HCT116 (cell line): Measurements from ENCODE around the gene CLIP4. TPM values are rescaled to one million over a fixed set of nuclear protein-coding genes. Genes with fewer than 3 reads are reported as not detected.
"Not testable (repeated sequence)": the region's sequence is repeated elsewhere in the genome, so short reads cannot be mapped to it uniquely, and the experiment has no call there.

ENCODE experiments used
- ATAC-seq: fragments of 200-7000 bp; cut with Tn5 transposase; 2 replicates; pipeline ENCODE4 v1.9.1; 2020; ENCODE audit warnings: mild to moderate bottlenecking, moderate library complexity
- BruUV-seq: library from RNA; stranded (reverse); fragments of 400-500 nt; replicated peaks from 2 replicates; lab custom pipeline; 2021; lab: Mats Ljungman, UMichigan
- CTCF ChIA-PET: fragments of 300-600 bp; sonication (Branson Sonifier 250); formaldehyde crosslinking; loops from one replicate; lab custom pipeline; 2021; ENCODE audit warnings: antibody characterized with exemption; lab: Charles Lee
- POLR2A ChIA-PET: fragments of 300-600, 350-600 bp; sonication (Branson Sonifier 250); formaldehyde crosslinking; loops from one replicate; lab custom pipeline; 2021; ENCODE audit warnings: antibody characterized with exemption; lab: Charles Lee
- RAD21 ChIA-PET, 2 experiments: fragments of 300-600 bp; sonication (Branson Sonifier 250); formaldehyde crosslinking; loops; one replicate each; lab custom pipeline; 2023; ENCODE audit warnings: low total read pairs in 2 of 2; ENCODE audit not compliant: uncharacterized antibody in 2 of 2, unreplicated experiment in 2 of 2, low non-redundant PET in 1 of 2; lab: Charles Lee
- DNase-seq: peaks from one replicate; pipeline ENCODE4 v3.0.0-alpha.2; 2010; ENCODE audit warnings: low read depth, low spot score
- H2AFZ ChIP-seq: fragments of 200-600 bp; shearing (Covaris generic), sonication (generic); 2 replicates; pipeline ENCODE4 v1.6.1; 2017; ENCODE audit warnings: low read depth, mixed run types, mixed read lengths, antibody characterized with exemption, low read length; ENCODE audit not compliant: poor library complexity, severe bottlenecking
- H3K27ac ChIP-seq: 2 replicates; pipeline ENCODE4 v1.5.1; 2012; ENCODE audit warnings: low read depth, low read length
- H3K27me3 ChIP-seq: fragments of 200-600 bp; sonication (generic); 2 replicates; pipeline ENCODE4 v1.6.1; 2016; ENCODE audit warnings: mixed run types, low read length, mixed read lengths; ENCODE audit not compliant: insufficient read depth
- H3K36me3 ChIP-seq, 2 experiments: fragments of 200-500 bp in 1 of 2; fragments of 200-600 bp in 1 of 2; sonication (Bioruptor generic) in 1 of 2; sonication (generic) in 1 of 2; 2 replicates each; pipeline versions ENCODE4 v1.5.1 to v1.6.1; 2014 to 2016; ENCODE audit warnings: low read length in 2 of 2, inconsistent platforms in 1 of 2, mixed read lengths in 1 of 2, mixed run types in 1 of 2; ENCODE audit not compliant: insufficient read depth in 2 of 2, control insufficient read depth in 1 of 2
- H3K4me1 ChIP-seq, 2 experiments: fragments of 200-600 bp in 1 of 2; sonication (generic) in 1 of 2; 2 replicates each; pipeline versions ENCODE4 v1.5.1 to v1.6.1; 2012 to 2017; ENCODE audit warnings: low read length in 2 of 2, inconsistent platforms in 1 of 2, mild to moderate bottlenecking in 1 of 2, mixed read lengths in 1 of 2, mixed run types in 1 of 2, moderate library complexity in 1 of 2; ENCODE audit not compliant: insufficient read depth in 2 of 2, control insufficient read depth in 1 of 2
- H3K4me2 ChIP-seq: fragments of 200-600 bp; sonication (generic); 2 replicates; pipeline ENCODE4 v1.6.1; 2017; ENCODE audit warnings: mixed run types, low read length, mixed read lengths
- H3K4me3 ChIP-seq, 2 experiments: fragments of 200-600 bp in 1 of 2; sonication (generic) in 1 of 2; replicated peaks in 1 of 2; 2 replicates each; pipeline ENCODE4 v1.5.1; 2011 to 2016; ENCODE audit warnings: low read length in 2 of 2, control low read depth in 1 of 2, low read depth in 1 of 2, mild to moderate bottlenecking in 1 of 2, mixed read lengths in 1 of 2, mixed run types in 1 of 2
- H3K79me2 ChIP-seq: fragments of 200-600 bp; sonication (generic); 2 replicates; pipeline ENCODE4 v1.6.1; 2017; ENCODE audit warnings: mild to moderate bottlenecking, mixed run types, low read length, moderate library complexity, mixed read lengths; ENCODE audit not compliant: insufficient read depth
- H3K9ac ChIP-seq: fragments of 200-600 bp; sonication (generic); 2 replicates; pipeline ENCODE4 v1.6.1; 2016; ENCODE audit warnings: low read length, mixed read lengths
- H3K9me2 ChIP-seq: fragments of 200-600 bp; sonication (generic), shearing (Covaris generic); 2 replicates; pipeline ENCODE4 v1.6.1; 2017; ENCODE audit warnings: mixed run types, mild to moderate bottlenecking, moderate library complexity; ENCODE audit not compliant: insufficient read depth
- H3K9me3 ChIP-seq, 2 experiments: fragments of 200-500 bp in 1 of 2; fragments of 200-600 bp in 1 of 2; sonication (Bioruptor generic) in 1 of 2; sonication (generic) in 1 of 2; 2 replicates each; pipeline ENCODE4 v1.6.1; 2014 to 2017; ENCODE audit warnings: low read length in 2 of 2, mixed read lengths in 2 of 2, inconsistent platforms in 1 of 2, low read depth in 1 of 2, mild to moderate bottlenecking in 1 of 2, mixed run types in 1 of 2, moderate library complexity in 1 of 2; ENCODE audit not compliant: control insufficient read depth in 1 of 2, insufficient read depth in 1 of 2
- H4K20me1 ChIP-seq: fragments of 200-600 bp; sonication (generic), shearing (Covaris generic); 2 replicates; pipeline ENCODE4 v1.6.1; 2017; ENCODE audit warnings: mixed run types, mild to moderate bottlenecking, moderate library complexity; ENCODE audit not compliant: insufficient read depth
- CBX3 ChIP-seq: IDR thresholded peaks from 2 replicates; pipeline ENCODE4 v1.6.1; 2012; ENCODE audit warnings: low read depth
- CEBPB ChIP-seq: IDR thresholded peaks from 2 replicates; pipeline ENCODE4 v1.6.1; 2012; ENCODE audit warnings: low read depth
- FOSL1 ChIP-seq: IDR thresholded peaks from 2 replicates; pipeline ENCODE4 v1.6.1; 2012; ENCODE audit warnings: low read depth
- JUND ChIP-seq: IDR thresholded peaks from 2 replicates; pipeline ENCODE4 v1.6.1; 2012
- POLR2AphosphoS5 ChIP-seq: IDR thresholded peaks from 2 replicates; pipeline ENCODE4 v1.6.1; 2011; ENCODE audit warnings: mild to moderate bottlenecking, low read depth, low read length, moderate library complexity
- SP1 ChIP-seq: IDR thresholded peaks from 2 replicates; pipeline ENCODE4 v1.6.1; 2012; ENCODE audit warnings: low read depth
- SRF ChIP-seq: IDR thresholded peaks from 2 replicates; pipeline ENCODE4 v1.6.1; 2012; ENCODE audit warnings: low read depth
- intact Hi-C: fragments of 100-400 bp; cut with micrococcal nuclease; formaldehyde crosslinking; loops from 2 replicates; pipeline ENCODE4 v1.10.0; 2022
- total RNA-seq: library from RNA; stranded (reverse); gene quantifications from one replicate; pipeline ENCODE4 v1.2.1, GENCODE V29; 2021; ENCODE audit not compliant: unreplicated experiment
- TF ChIP-seq, protein P1 (sequence below): IDR thresholded peaks from 2 replicates; pipeline ENCODE4 v1.6.1; 2012
- TF ChIP-seq, protein P2 (sequence below): IDR thresholded peaks from 2 replicates; pipeline ENCODE4 v1.6.1; 2012
- TF ChIP-seq, protein P3 (sequence below): IDR thresholded peaks from 2 replicates; pipeline ENCODE4 v1.6.1; 2011; ENCODE audit warnings: mild to moderate bottlenecking, low read length, moderate library complexity; ENCODE audit not compliant: insufficient replicate concordance; ENCODE audit errors: extremely low read depth

CLIP4 gene
- total RNA-seq, 1 experiment from 2014 or later, result 27.8 TPM

DNA sequence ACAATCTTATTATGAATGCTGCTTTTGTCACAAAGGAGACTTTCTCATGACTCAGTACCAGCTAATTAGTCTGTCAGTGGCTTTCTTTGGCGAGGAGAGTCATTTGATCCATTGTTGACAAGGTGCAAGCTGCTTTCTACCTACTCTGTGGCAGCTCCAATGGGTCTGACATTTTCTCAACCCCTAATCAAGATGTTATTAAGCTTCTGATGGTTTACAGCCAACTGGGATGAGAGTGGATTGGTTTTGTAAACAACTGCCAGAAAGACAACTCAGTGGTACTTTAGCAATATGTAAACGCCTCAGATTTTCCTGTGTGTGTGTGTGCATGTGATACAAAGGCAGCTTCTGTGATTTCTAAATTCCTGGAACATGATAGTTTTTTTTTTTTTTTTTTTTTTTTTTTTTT, 8.2 kb upstream of the CLIP4 start:
- peak; percentile 59 for ATAC-seq
- Histone ChIP-seq H3K79me2 (no peaks in the 10 kb centered on the region), H3K9ac (peak overlapping the region; percentile 15; the same call in 1 of the 2 replicates), H3K9me3 (no peaks in the 10 kb centered on the region), H3K9me2 (no peaks in the 10 kb centered on the region), H3K27me3 (no peaks in the 10 kb centered on the region), H3K4me1 (peaks cover 11 to 52% of the 10 kb centered on the region in 2 experiments; a peak in 3 of 4 replicates), H3K27ac (peak overlapping the region; percentile 26; the same call in 1 of the 2 replicates), H3K4me3 (no peak overlapping the region), H3K36me3 (no peaks in the 10 kb centered on the region), H4K20me1 (no peaks in the 10 kb centered on the region), H2AFZ (peak overlapping the region; percentile 87), H3K4me2 (peak overlapping the region; percentile 58)
- DNase-seq, result peak; percentile 75
- TF ChIP-seq CBX3 (peak; percentile 74; the same call in 1 of the 2 replicates), SP1 (peak; percentile 74), POLR2AphosphoS5 (peak; percentile 50; the same call in 1 of the 2 replicates), CEBPB (0 out of 2 replicates have a peak, but pooled peaks have one; percentile 14), JUND (peak; percentile 84), SRF (peak; percentile 58; the same call in 1 of the 2 replicates), FOSL1 (peak; percentile 79)
- TF ChIP-seq, protein P1, sequence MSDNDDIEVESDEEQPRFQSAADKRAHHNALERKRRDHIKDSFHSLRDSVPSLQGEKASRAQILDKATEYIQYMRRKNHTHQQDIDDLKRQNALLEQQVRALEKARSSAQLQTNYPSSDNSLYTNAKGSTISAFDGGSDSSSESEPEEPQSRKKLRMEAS, result no peak
- TF ChIP-seq, protein P2, sequence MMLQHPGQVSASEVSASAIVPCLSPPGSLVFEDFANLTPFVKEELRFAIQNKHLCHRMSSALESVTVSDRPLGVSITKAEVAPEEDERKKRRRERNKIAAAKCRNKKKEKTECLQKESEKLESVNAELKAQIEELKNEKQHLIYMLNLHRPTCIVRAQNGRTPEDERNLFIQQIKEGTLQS, result no peak
- TF ChIP-seq, protein P3, sequence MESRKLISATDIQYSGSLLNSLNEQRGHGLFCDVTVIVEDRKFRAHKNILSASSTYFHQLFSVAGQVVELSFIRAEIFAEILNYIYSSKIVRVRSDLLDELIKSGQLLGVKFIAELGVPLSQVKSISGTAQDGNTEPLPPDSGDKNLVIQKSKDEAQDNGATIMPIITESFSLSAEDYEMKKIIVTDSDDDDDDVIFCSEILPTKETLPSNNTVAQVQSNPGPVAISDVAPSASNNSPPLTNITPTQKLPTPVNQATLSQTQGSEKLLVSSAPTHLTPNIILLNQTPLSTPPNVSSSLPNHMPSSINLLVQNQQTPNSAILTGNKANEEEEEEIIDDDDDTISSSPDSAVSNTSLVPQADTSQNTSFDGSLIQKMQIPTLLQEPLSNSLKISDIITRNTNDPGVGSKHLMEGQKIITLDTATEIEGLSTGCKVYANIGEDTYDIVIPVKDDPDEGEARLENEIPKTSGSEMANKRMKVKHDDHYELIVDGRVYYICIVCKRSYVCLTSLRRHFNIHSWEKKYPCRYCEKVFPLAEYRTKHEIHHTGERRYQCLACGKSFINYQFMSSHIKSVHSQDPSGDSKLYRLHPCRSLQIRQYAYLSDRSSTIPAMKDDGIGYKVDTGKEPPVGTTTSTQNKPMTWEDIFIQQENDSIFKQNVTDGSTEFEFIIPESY, result no peak
- ChIA-PET POLR2A (interaction anchor here (0.7 to 6.4 kb wide), 10 partner anchors 9 to 1355 kb away, joined by 3 to 76 read pairs (median 4); partner anchors contain the start of gene WDR43), RAD21 (no interaction called here), CTCF (no interaction called here)
- no TSS peak for BruUV-seq
- intact Hi-C loops, result no loop called here

DNA sequence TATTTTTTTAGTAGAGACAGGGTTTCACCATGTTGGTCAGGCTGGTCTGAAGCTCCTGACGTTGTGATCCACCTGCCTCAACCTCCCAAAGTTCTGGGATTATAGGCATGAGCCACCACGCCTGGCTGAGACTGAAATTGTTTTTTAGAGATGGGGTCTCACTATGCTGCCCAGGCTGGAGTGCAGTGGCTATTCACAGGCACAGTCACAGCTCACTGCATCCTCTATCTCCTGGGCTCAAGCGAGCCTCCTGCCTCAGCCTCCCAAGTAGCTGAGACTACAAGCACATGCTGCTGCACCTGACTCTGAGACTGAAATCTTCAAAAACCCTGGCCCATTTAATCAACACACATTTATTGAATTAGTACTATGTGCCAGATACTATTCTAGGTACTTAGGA, 7.7 kb upstream of the CLIP4 start:
- Histone ChIP-seq H3K9ac (0 out of 2 replicates have a peak overlapping the region, but pooled peaks have one; percentile 12), H3K4me1 (peaks cover 12 to 55% of the 10 kb centered on the region in 2 experiments; a peak in 3 of 4 replicates), H3K4me2 (peak overlapping the region; percentile 58)
- DNase-seq, H3K27ac ChIP-seq, H2AFZ ChIP-seq, H3K79me2 ChIP-seq, H4K20me1 ChIP-seq, intact Hi-C loops, H3K9me3 ChIP-seq, BruUV-seq, H3K27me3 ChIP-seq, ATAC-seq, RAD21 ChIA-PET, CTCF ChIA-PET, H3K4me3 ChIP-seq, H3K36me3 ChIP-seq, H3K9me2 ChIP-seq: not testable (repeated sequence)
- POLR2A ChIA-PET, result interaction anchor here (1.1 to 6.4 kb wide), 7 partner anchors 10 to 23 kb away, joined by 3 to 76 read pairs (median 3); no protein-coding TSS in a partner anchor
